CD8-positive, alpha-beta memory T cell (primary cell): ENCODE data around the gene TEX51. TPM values are rescaled to one million over a fixed set of nuclear protein-coding genes. Genes with fewer than 3 reads are reported as not detected.
A peak's percentile ranks its signal among the peaks of the same experiment; 100 is the strongest.

Experiments
- CTCF ChIA-PET: fragments of 350-600 bp; sonication (Branson Sonifier 250); formaldehyde crosslinking; loops from one replicate; lab custom pipeline; 2021; ENCODE audit warnings: antibody characterized with exemption; lab: Charles Lee
- POLR2A ChIA-PET: fragments of 350-600 bp; sonication (Branson Sonifier 250); formaldehyde crosslinking; loops from one replicate; lab custom pipeline; 2021; ENCODE audit warnings: antibody characterized with exemption; lab: Charles Lee
- DNase-seq, 5 donors: peaks; one replicate each; pipeline versions ENCODE4 v3.0.0 to v3.0.0-alpha.2; 2020 to 2022; ENCODE audit warnings: mixed read lengths in 1 of 5
- H3K27ac ChIP-seq: one replicate; pipeline ENCODE4 v1.7.0; 2013; ENCODE audit warnings: low read depth, mild to moderate bottlenecking, low read length, moderate library complexity
- H3K27me3 ChIP-seq: 2 replicates; pipeline ENCODE4 v1.7.0; 2013; ENCODE audit warnings: low read length, mild to moderate bottlenecking; ENCODE audit not compliant: insufficient read depth, poor library complexity, severe bottlenecking
- H3K36me3 ChIP-seq: 2 replicates; pipeline ENCODE4 v1.7.0; 2013; ENCODE audit warnings: mild to moderate bottlenecking, low read length, moderate library complexity; ENCODE audit not compliant: insufficient read depth
- H3K4me1 ChIP-seq: 2 replicates; pipeline ENCODE4 v1.7.0; 2013; ENCODE audit warnings: mild to moderate bottlenecking, low read length, moderate library complexity; ENCODE audit not compliant: insufficient read depth
- H3K4me3 ChIP-seq: 2 replicates; pipeline ENCODE4 v1.7.0; 2013; ENCODE audit warnings: mild to moderate bottlenecking, low read length
- H3K9me3 ChIP-seq: 2 replicates; pipeline ENCODE4 v1.7.0; 2013; ENCODE audit warnings: mild to moderate bottlenecking, low read length
- H3K27ac Mint-ChIP-seq, 8 donors: one replicate each; pipeline ENCODE4 v1.8.0; 2020 to 2021; ENCODE audit warnings: mixed read lengths in 8 of 8, mild to moderate bottlenecking in 6 of 8, inconsistent platforms in 3 of 8, moderate library complexity in 3 of 8
- H3K27me3 Mint-ChIP-seq, 2 donors: one replicate each; pipeline ENCODE4 v1.8.0; 2020 to 2021; ENCODE audit warnings: mixed read lengths in 2 of 2, mild to moderate bottlenecking in 1 of 2, moderate library complexity in 1 of 2
- H3K36me3 Mint-ChIP-seq, 3 donors: one replicate each; pipeline ENCODE4 v1.8.0; 2020 to 2021; ENCODE audit warnings: mixed read lengths in 3 of 3, inconsistent platforms in 1 of 3, mild to moderate bottlenecking in 1 of 3
- H3K4me1 Mint-ChIP-seq, 3 donors: one replicate each; pipeline ENCODE4 v1.8.0; 2020 to 2021; ENCODE audit warnings: mixed read lengths in 3 of 3, inconsistent platforms in 1 of 3, mild to moderate bottlenecking in 1 of 3
- H3K4me3 Mint-ChIP-seq, 7 donors: one replicate each; pipeline ENCODE4 v1.8.0; 2020 to 2021; ENCODE audit warnings: mixed read lengths in 7 of 7, mild to moderate bottlenecking in 6 of 7, moderate library complexity in 4 of 7, inconsistent platforms in 2 of 7
- H3K9me3 Mint-ChIP-seq, 5 donors: one replicate each; pipeline ENCODE4 v1.8.0; 2020 to 2022; ENCODE audit warnings: mixed read lengths in 5 of 5, mild to moderate bottlenecking in 3 of 5, moderate library complexity in 2 of 5, inconsistent platforms in 1 of 5
- polyA plus RNA-seq: library from polyadenylated mRNA; unstranded; fragments of 300-500 nt; fragmentation: Illumina TruSeq; gene quantifications from one replicate; pipeline ENCODE4 v1.2.3, GENCODE V29; 2021
- total RNA-seq, 2 experiments: library from RNA; stranded (reverse); gene quantifications; one replicate each; pipeline ENCODE4 v1.2.3, GENCODE V29; 2021

TEX51 gene
- total RNA-seq, result not detected
- not detected for polyA plus RNA-seq

DNA sequence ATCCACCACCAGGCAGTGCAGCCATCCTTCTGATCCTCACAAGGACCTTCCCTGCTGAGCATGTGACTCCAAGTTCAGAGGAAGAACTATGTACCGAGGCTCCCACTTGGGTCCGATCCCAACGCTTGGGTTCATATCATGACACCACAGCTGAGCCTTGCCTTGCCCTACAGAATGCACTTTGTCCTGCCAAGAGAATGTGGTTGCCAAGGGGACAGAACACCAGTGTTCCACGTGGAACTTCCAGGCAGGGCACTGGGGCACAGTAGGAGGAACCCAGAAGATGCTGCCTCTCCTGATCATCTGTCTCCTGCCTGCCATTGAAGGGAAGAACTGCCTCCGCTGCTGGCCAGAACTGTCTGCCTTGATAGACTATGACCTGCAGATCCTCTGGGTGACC is at the start of gene TEX51:
TSS of gene TEX51 (plus strand) at position 255 of the 400 bp plus-strand sequence. CDS start at position 284, 29 bp downstream.
- CTCF ChIA-PET, result no interaction called here

DNA sequence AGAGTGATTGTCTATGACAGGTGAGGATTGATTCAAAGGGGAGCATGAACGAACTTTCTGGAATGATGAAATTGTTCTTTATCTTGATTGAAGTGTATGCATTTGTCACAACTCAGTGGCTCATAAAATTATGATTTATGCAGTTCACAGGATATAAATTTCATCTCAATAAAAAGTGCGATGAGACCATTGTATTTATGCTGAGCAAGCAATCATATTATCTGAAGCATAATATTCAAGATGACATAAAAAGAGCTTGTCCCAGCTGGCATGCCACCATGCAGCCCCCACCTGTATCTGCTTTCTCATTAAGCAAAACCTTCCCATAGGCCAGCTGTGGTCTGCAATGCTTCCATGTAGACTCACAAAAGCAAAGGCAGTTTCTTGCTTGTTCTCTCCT is 49.6 kb upstream of the TEX51 start:
- Mint-ChIP-seq H3K4me3 (no peak overlapping the region), H3K27me3 (peaks cover 7 to 9% of the 10 kb centered on the region in 2 donors), H3K9me3 (peaks cover 0 to 4% (median 0%) of the 10 kb centered on the region in 5 donors), H3K4me1 (no peaks in the 10 kb centered on the region), H3K36me3 (no peaks in the 10 kb centered on the region), H3K27ac (no peak overlapping the region)
- Histone ChIP-seq H3K27me3 (no peaks in the 10 kb centered on the region), H3K27ac (no peak overlapping the region), H3K36me3 (no peaks in the 10 kb centered on the region), H3K4me3 (no peak overlapping the region), H3K4me1 (no peaks in the 10 kb centered on the region), H3K9me3 (no peaks in the 10 kb centered on the region)
- POLR2A ChIA-PET, result no interaction called here
- DNase-seq, result no peak
- CTCF ChIA-PET, result no interaction called here

More for the DNA sequence above, at the start of gene TEX51:
- Mint-ChIP-seq H3K4me3 (no peak within 1 kb of the TSS), H3K9me3 (peaks cover 0 to 4% (median 2%) of the 10 kb centered on the region in 5 donors), H3K36me3 (no peaks in the 10 kb centered on the region), H3K4me1 (no peaks in the 10 kb centered on the region), H3K27me3 (peaks cover 12 to 18% of the 10 kb centered on the region in 2 donors), H3K27ac (peak within 1 kb of the TSS in 1 of 8 donors; percentile 64)
- DNase-seq, result no peak
- Histone ChIP-seq H3K9me3 (no peaks in the 10 kb centered on the region), H3K27me3 (no peaks in the 10 kb centered on the region), H3K4me1 (no peaks in the 10 kb centered on the region), H3K4me3 (no peak within 1 kb of the TSS), H3K27ac (no peak within 1 kb of the TSS), H3K36me3 (no peaks in the 10 kb centered on the region)
- POLR2A ChIA-PET, result no interaction called here

GRCh38 chr2:126849486-126849885 is 49.2 kb upstream of the TEX51 start:
- Histone ChIP-seq H3K4me3 (no peak overlapping the region), H3K36me3 (no peaks in the 10 kb centered on the region), H3K9me3 (no peaks in the 10 kb centered on the region), H3K4me1 (no peaks in the 10 kb centered on the region), H3K27ac (no peak overlapping the region), H3K27me3 (no peaks in the 10 kb centered on the region)
- ChIA-PET POLR2A (no interaction called here), CTCF (no interaction called here)
- Mint-ChIP-seq H3K9me3 (peaks cover 0 to 4% (median 0%) of the 10 kb centered on the region in 5 donors), H3K27ac (no peak overlapping the region), H3K4me3 (no peak overlapping the region), H3K36me3 (no peaks in the 10 kb centered on the region), H3K27me3 (peaks cover 7 to 9% of the 10 kb centered on the region in 2 donors), H3K4me1 (no peaks in the 10 kb centered on the region)
- DNase-seq, result no peak

GRCh38 chr2:126849991-126850535 is 48.6 kb upstream of the TEX51 start:
- ChIA-PET POLR2A (no interaction called here), CTCF (interaction anchor here (0.6 kb wide), 1 partner anchor 622 kb away, joined by 3 read pairs; no protein-coding TSS in a partner anchor)
- Histone ChIP-seq H3K4me3 (no peak overlapping the region), H3K4me1 (no peaks in the 10 kb centered on the region), H3K9me3 (no peaks in the 10 kb centered on the region), H3K27ac (no peak overlapping the region), H3K36me3 (no peaks in the 10 kb centered on the region), H3K27me3 (no peaks in the 10 kb centered on the region)
- Mint-ChIP-seq H3K27me3 (peaks cover 7 to 9% of the 10 kb centered on the region in 2 donors), H3K9me3 (peaks cover 0 to 5% (median 0%) of the 10 kb centered on the region in 5 donors), H3K36me3 (no peaks in the 10 kb centered on the region), H3K4me1 (no peaks in the 10 kb centered on the region), H3K27ac (no peak overlapping the region), H3K4me3 (no peak overlapping the region)
- DNase-seq, result no peak

DNA sequence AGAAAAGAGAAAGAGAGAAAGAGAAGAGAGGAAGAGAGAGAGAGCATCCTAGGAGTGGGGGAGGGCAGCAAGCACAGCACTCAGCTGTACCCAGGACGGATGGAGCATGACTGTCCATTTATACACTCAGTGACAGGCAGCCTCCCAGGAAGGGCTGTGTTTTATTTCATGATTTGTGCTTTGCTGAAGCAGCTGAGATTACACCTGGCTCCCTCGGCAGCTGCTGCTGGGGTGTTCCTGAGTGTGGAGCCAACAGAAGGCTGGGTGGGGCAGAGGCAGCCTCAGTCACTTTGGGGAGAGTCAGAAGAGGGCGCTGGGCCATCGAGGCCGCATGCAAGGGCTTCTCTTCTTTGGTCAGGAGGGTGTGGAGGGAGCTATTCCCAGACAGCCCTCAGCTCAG is 47.8 kb upstream of the TEX51 start:
- Histone ChIP-seq H3K9me3 (no peaks in the 10 kb centered on the region), H3K27ac (no peak overlapping the region), H3K27me3 (no peaks in the 10 kb centered on the region), H3K4me3 (no peak overlapping the region), H3K4me1 (no peaks in the 10 kb centered on the region), H3K36me3 (no peaks in the 10 kb centered on the region)
- Mint-ChIP-seq H3K4me3 (no peak overlapping the region), H3K36me3 (no peaks in the 10 kb centered on the region), H3K4me1 (no peaks in the 10 kb centered on the region), H3K27ac (no peak overlapping the region), H3K9me3 (peaks cover 0 to 5% (median 0%) of the 10 kb centered on the region in 5 donors), H3K27me3 (peaks cover 7 to 9% of the 10 kb centered on the region in 2 donors)
- CTCF ChIA-PET, result no interaction called here
- POLR2A ChIA-PET, result no interaction called here
- no peak for DNase-seq

DNA sequence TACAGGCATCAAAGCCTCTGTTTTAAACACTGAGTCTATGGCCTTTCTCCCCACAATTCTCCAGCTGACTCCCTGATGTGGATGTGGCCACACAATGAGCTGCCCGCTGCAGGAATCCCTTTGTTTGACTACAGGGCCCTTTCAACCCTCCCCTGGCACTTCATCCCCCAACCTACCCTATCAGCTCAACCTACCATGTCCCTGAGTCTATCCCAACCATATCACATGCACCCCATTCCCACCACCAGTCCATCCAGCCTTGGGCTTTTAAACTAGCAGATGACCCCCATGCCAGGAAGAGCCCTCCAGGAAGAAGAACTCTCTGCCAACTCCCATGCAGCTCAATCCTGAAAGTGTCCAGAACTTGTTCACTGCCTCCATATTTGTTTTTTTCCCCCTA is 46.9 kb upstream of the TEX51 start:
- Mint-ChIP-seq H3K36me3 (no peaks in the 10 kb centered on the region), H3K4me1 (no peaks in the 10 kb centered on the region), H3K27ac (no peak overlapping the region), H3K9me3 (peaks cover 0 to 5% (median 0%) of the 10 kb centered on the region in 5 donors), H3K27me3 (peaks cover 7 to 9% of the 10 kb centered on the region in 2 donors), H3K4me3 (no peak overlapping the region)
- no peaks in the 10 kb centered on the region for H3K9me3 ChIP-seq
- H3K36me3 ChIP-seq, result no peaks in the 10 kb centered on the region
- ChIA-PET CTCF (no interaction called here), POLR2A (no interaction called here)
- H3K27ac ChIP-seq, result no peak overlapping the region
- no peak for DNase-seq
- H3K4me1 ChIP-seq, result no peaks in the 10 kb centered on the region
- no peaks in the 10 kb centered on the region for H3K27me3 ChIP-seq
- no peak overlapping the region for H3K4me3 ChIP-seq

DNA sequence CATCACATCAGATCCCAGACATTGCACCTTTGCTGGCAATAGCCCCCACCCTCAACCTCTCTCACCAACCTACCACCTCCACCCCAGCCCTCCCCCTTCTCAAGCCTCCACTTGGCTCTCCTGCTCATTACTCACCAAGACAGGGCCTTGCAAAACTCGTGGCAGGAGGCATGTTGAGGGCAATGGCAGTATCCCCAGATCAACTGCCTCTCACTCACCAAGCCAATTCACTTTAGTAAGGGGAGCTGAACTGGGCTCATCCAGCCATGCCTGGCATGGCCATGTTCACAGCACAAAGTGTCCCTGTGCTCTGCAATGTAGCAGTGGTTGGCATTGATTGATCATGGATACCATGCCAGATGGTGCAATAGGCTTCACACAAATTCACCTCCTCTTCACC is 46.3 kb upstream of the TEX51 start:
- no peaks in the 10 kb centered on the region for H3K9me3 ChIP-seq
- H3K4me3 ChIP-seq, result no peak overlapping the region
- Mint-ChIP-seq H3K4me3 (no peak overlapping the region), H3K9me3 (peaks cover 0 to 5% (median 0%) of the 10 kb centered on the region in 5 donors), H3K36me3 (no peaks in the 10 kb centered on the region), H3K27me3 (peaks cover 9% of the 10 kb centered on the region in 2 donors), H3K27ac (no peak overlapping the region), H3K4me1 (no peaks in the 10 kb centered on the region)
- ChIA-PET CTCF (no interaction called here), POLR2A (no interaction called here)
- no peak for DNase-seq
- H3K4me1 ChIP-seq, result no peaks in the 10 kb centered on the region
- no peak overlapping the region for H3K27ac ChIP-seq
- H3K27me3 ChIP-seq, result no peaks in the 10 kb centered on the region
- no peaks in the 10 kb centered on the region for H3K36me3 ChIP-seq

- peaks cover 5 to 13% of the 10 kb centered on the region in 2 donors for H3K27me3 Mint-ChIP-seq
- Histone ChIP-seq H3K9me3 (no peaks in the 10 kb centered on the region), H3K4me1 (no peaks in the 10 kb centered on the region), H3K27ac (no peak overlapping the region), H3K4me3 (no peak overlapping the region), H3K27me3 (no peaks in the 10 kb centered on the region), H3K36me3 (no peaks in the 10 kb centered on the region)
- DNase-seq, result no peak
- peaks cover 0 to 3% (median 0%) of the 10 kb centered on the region in 5 donors for H3K9me3 Mint-ChIP-seq
- no peak overlapping the region for H3K4me3 Mint-ChIP-seq
- no peaks in the 10 kb centered on the region for H3K4me1 Mint-ChIP-seq
- POLR2A ChIA-PET, result no interaction called here
- no peaks in the 10 kb centered on the region for H3K36me3 Mint-ChIP-seq
- H3K27ac Mint-ChIP-seq, result no peak overlapping the region
- CTCF ChIA-PET, result no interaction called here
Measured at GRCh38 chr2:126855606-126856005, 43.1 kb upstream of the TEX51 start.
